ENCODE measurements around the gene GRIN3A.
"Not testable (repeated sequence)": the region's sequence is repeated elsewhere in the genome, so short reads cannot be mapped to it uniquely, and the experiment has no call there.

GRIN3A gene

GRCh38 chr9:101618698-101619097 is 119.7 kb downstream of the GRIN3A start:
- no peak for TF ChIP-seq Cebpa-rat (IDR thresholded peaks at IDR 0.05)
- Histone ChIP-seq H3K4me3 (no peak overlapping the region), H3K9me3 (no peaks in the 10 kb centered on the region), H3K9ac (no peak overlapping the region), H4K20me1 (no peaks in the 10 kb centered on the region), H3K27me3 (no peaks in the 10 kb centered on the region), H3K4me1 (no peaks in the 10 kb centered on the region), H3K36me3 (no peaks in the 10 kb centered on the region), H3K27ac (no peak overlapping the region), H3K4me2 (no peak overlapping the region)

- H3K9me3 ChIP-seq = no peaks in the 10 kb centered on the region
- no peak overlapping the region for H3K9ac ChIP-seq
- H4K20me1 ChIP-seq = no peaks in the 10 kb centered on the region
- no peaks in the 10 kb centered on the region for H3K36me3 ChIP-seq
- no peak overlapping the region for H3K4me3 ChIP-seq
- no peak overlapping the region for H3K27ac ChIP-seq
- TF ChIP-seq Cebpa-rat (IDR thresholded peaks at IDR 0.05) = no peak
- no peak overlapping the region for H3K4me2 ChIP-seq
- peaks cover 21% of the 10 kb centered on the region for H3K4me1 ChIP-seq
- H3K27me3 ChIP-seq = no peaks in the 10 kb centered on the region
These were observed 132.9 kb downstream of the GRIN3A start for GRCh38 chr9:101605547-101605946.

GRCh38 chr9:101604296-101604695 is 134.2 kb downstream of the GRIN3A start:
- no peak overlapping the region for H3K27ac ChIP-seq
- H3K4me3 ChIP-seq = no peak overlapping the region
- no peak overlapping the region for H3K4me2 ChIP-seq
- H3K27me3 ChIP-seq = no peaks in the 10 kb centered on the region
- no peaks in the 10 kb centered on the region for H3K9me3 ChIP-seq
- H4K20me1 ChIP-seq = no peaks in the 10 kb centered on the region
- peaks cover 21% of the 10 kb centered on the region for H3K4me1 ChIP-seq
- H3K9ac ChIP-seq = no peak overlapping the region
- no peak for TF ChIP-seq Cebpa-rat (IDR thresholded peaks at IDR 0.05)
- H3K36me3 ChIP-seq = no peaks in the 10 kb centered on the region

- no peak overlapping the region for H3K4me2 ChIP-seq
- no peak overlapping the region for H3K27ac ChIP-seq
These were observed 136.3 kb downstream of the GRIN3A start for GRCh38 chr9:101601904-101602765.

GRCh38 chr9:101594796-101595195 is 143.7 kb downstream of the GRIN3A start, which contains the start of gene PPP3R2:
TSS of gene PPP3R2 (minus strand) at chr9:101594969. CDS start at chr9:101594921, 48 bp downstream.
- no peak within 1 kb of the TSS for H3K9ac ChIP-seq
- H3K27ac ChIP-seq = no peak within 1 kb of the TSS
- H3K4me3 ChIP-seq = no peak within 1 kb of the TSS
- H4K20me1 ChIP-seq = no peaks in the 10 kb centered on the region
- no peaks in the 10 kb centered on the region for H3K9me3 ChIP-seq
- H3K4me1 ChIP-seq = no peaks in the 10 kb centered on the region
- H3K4me2 ChIP-seq = no peak within 1 kb of the TSS
- no peaks in the 10 kb centered on the region for H3K27me3 ChIP-seq
- no peak for TF ChIP-seq Cebpa-rat (IDR thresholded peaks at IDR 0.05)
- H3K36me3 ChIP-seq = no peaks in the 10 kb centered on the region

More at GRCh38 chr9:101601904-101602765, 136.3 kb downstream of the GRIN3A start:
- Histone ChIP-seq H3K36me3 (no peaks in the 10 kb centered on the region), H3K4me1 (peaks cover 14% of the 10 kb centered on the region), H4K20me1 (no peaks in the 10 kb centered on the region), H3K9ac (no peak overlapping the region), H3K27me3 (no peaks in the 10 kb centered on the region), H3K4me3 (no peak overlapping the region), H3K9me3 (no peaks in the 10 kb centered on the region)
- no peak for TF ChIP-seq Cebpa-rat (IDR thresholded peaks at IDR 0.05)

GRCh38 chr9:101593345-101593744 is 145.1 kb downstream of the GRIN3A start:
- Histone ChIP-seq H3K27ac (no peak overlapping the region), H3K4me3 (no peak overlapping the region), H3K27me3 (no peaks in the 10 kb centered on the region), H3K36me3 (no peaks in the 10 kb centered on the region), H3K4me1 (no peaks in the 10 kb centered on the region), H3K9ac (no peak overlapping the region), H4K20me1 (no peaks in the 10 kb centered on the region), H3K4me2 (no peak overlapping the region), H3K9me3 (no peaks in the 10 kb centered on the region)
- TF ChIP-seq Cebpa-rat (IDR thresholded peaks at IDR 0.05) = no peak

GRCh38 chr9:101592788-101593187 is 145.7 kb downstream of the GRIN3A start:
- Histone ChIP-seq H3K4me3 (no peak overlapping the region), H3K4me1 (no peaks in the 10 kb centered on the region), H3K27me3 (no peaks in the 10 kb centered on the region), H3K9me3 (no peaks in the 10 kb centered on the region), H3K9ac (no peak overlapping the region), H3K4me2 (no peak overlapping the region), H3K27ac (no peak overlapping the region), H4K20me1 (no peaks in the 10 kb centered on the region), H3K36me3 (no peaks in the 10 kb centered on the region)
- no peak for TF ChIP-seq Cebpa-rat (IDR thresholded peaks at IDR 0.05)

- Histone ChIP-seq H3K4me2 (no peak overlapping the region), H3K9ac (no peak overlapping the region), H3K36me3 (no peaks in the 10 kb centered on the region), H3K4me1 (no peaks in the 10 kb centered on the region), H3K4me3 (no peak overlapping the region), H3K27ac (no peak overlapping the region), H3K9me3 (no peaks in the 10 kb centered on the region), H4K20me1 (no peaks in the 10 kb centered on the region), H3K27me3 (no peaks in the 10 kb centered on the region)
- no peak for TF ChIP-seq Cebpa-rat (IDR thresholded peaks at IDR 0.05)
These were observed 146.5 kb downstream of the GRIN3A start for GRCh38 chr9:101591787-101592446.

GRCh38 chr9:101590901-101591300 is 147.5 kb downstream of the GRIN3A start:
- Histone ChIP-seq H3K27me3 (no peaks in the 10 kb centered on the region), H3K4me2 (no peak overlapping the region), H3K4me3 (no peak overlapping the region), H3K4me1 (no peaks in the 10 kb centered on the region), H3K36me3 (no peaks in the 10 kb centered on the region), H4K20me1 (no peaks in the 10 kb centered on the region), H3K9me3 (no peaks in the 10 kb centered on the region), H3K27ac (no peak overlapping the region), H3K9ac (no peak overlapping the region)
- TF ChIP-seq Cebpa-rat (IDR thresholded peaks at IDR 0.05) = no peak

- not testable (repeated sequence) for H4K20me1 ChIP-seq, H3K4me3 ChIP-seq, H3K9ac ChIP-seq, H3K4me2 ChIP-seq, H3K36me3 ChIP-seq, H3K4me1 ChIP-seq, H3K9me3 ChIP-seq, H3K27ac ChIP-seq, H3K27me3 ChIP-seq
These were observed 148.4 kb downstream of the GRIN3A start for GRCh38 chr9:101590074-101590473.
